Lung (tissue), 12 donors: ENCODE data around the gene CDK5RAP3. TPM values are rescaled to one million over a fixed set of nuclear protein-coding genes. Genes with fewer than 3 reads are reported as not detected.

Source experiments
- ATAC-seq: fragments of 200-7000 bp; cut with Tn5 transposase; one replicate; pipeline ENCODE4 v1.9.1; 2020; ENCODE audit warnings: moderate number of reproducible peaks; ENCODE audit not compliant: insufficient read depth, low FRiP score
- DNase-seq, 3 donors: peaks; one replicate each; pipeline ENCODE4 v3.0.0-alpha.2; 2013 to 2017
- H3K27ac ChIP-seq, 2 donors: one replicate each; pipeline ENCODE4 v1.5.1; 2013; ENCODE audit warnings: mild to moderate bottlenecking in 2 of 2, moderate library complexity in 2 of 2, control low read depth in 1 of 2, inconsistent platforms in 1 of 2, low read depth in 1 of 2, low read length in 1 of 2
- H3K27me3 ChIP-seq, 3 donors: one replicate each; pipeline ENCODE4 v1.5.1; 2013; ENCODE audit warnings: low read length in 2 of 3; ENCODE audit not compliant: control insufficient read depth in 3 of 3, insufficient read depth in 3 of 3
- H3K36me3 ChIP-seq, 4 donors: one replicate each; pipeline ENCODE4 v1.5.1; 2013; ENCODE audit warnings: low read length in 4 of 4, mild to moderate bottlenecking in 1 of 4, moderate library complexity in 1 of 4; ENCODE audit not compliant: control insufficient read depth in 4 of 4, insufficient read depth in 4 of 4
- H3K4me1 ChIP-seq, 5 donors: one replicate each; pipeline ENCODE4 v1.5.1; 2013; ENCODE audit warnings: low read length in 5 of 5, mild to moderate bottlenecking in 2 of 5, moderate library complexity in 1 of 5; ENCODE audit not compliant: control insufficient read depth in 5 of 5, insufficient read depth in 5 of 5
- H3K4me3 ChIP-seq: one replicate; pipeline ENCODE4 v1.5.1; 2013; ENCODE audit warnings: mild to moderate bottlenecking, control low read depth, moderate library complexity
- H3K9ac ChIP-seq, 2 donors: one replicate each; pipeline ENCODE4 v1.5.1; 2013; ENCODE audit warnings: low read length in 2 of 2, control low read depth in 1 of 2; ENCODE audit not compliant: insufficient read depth in 1 of 2
- H3K9me3 ChIP-seq, 4 donors: one replicate each; pipeline ENCODE4 v1.5.1; 2013; ENCODE audit warnings: low read length in 3 of 4, mild to moderate bottlenecking in 1 of 4, moderate library complexity in 1 of 4; ENCODE audit not compliant: control insufficient read depth in 4 of 4, insufficient read depth in 3 of 4
- CTCF ChIP-seq: IDR thresholded peaks from 2 replicates; pipeline ENCODE4 v1.5.1; 2012; ENCODE audit warnings: mild to moderate bottlenecking; ENCODE audit errors: control extremely low read depth, extremely low read depth
- WGBS, 2 donors: extraction: QIAGEN DNeasy Blood & Tissue Kit; methylation state at CpG; one replicate each; pipeline ENCODE4 v1.1.7; 2013; 5-methylcytosine and 5-hydroxymethylcytosine counted together
- polyA plus RNA-seq, 2 donors: library from polyadenylated mRNA; stranded (reverse); fragments of 200-250 nt; gene quantifications; one replicate each; pipeline ENCODE4 v1.2.1, GENCODE V29; 2013
- total RNA-seq, 2 donors: library from RNA; depleted of rRNA in 1 of 2; stranded (reverse); fragments of >200 nt in 1 of 2; gene quantifications; one replicate each; pipeline ENCODE4 v1.2.1, GENCODE V29; 2014 to 2021
- donor health status: control.
- donor health status: control.
- donor health status: Bipolar disorder and iron deficiency.
- donor health status: healthy.
- donor health status: DM: yes; HTN: yes; CAD: no.

CDK5RAP3 gene
- total and polyA plus RNA-seq, 4 donors = 129 to 212 (median 153) TPM

GRCh38 chr17:48006936-48007709 lies 36.2 kb downstream of the CDK5RAP3 start:
- DNase-seq (no peak), ATAC-seq (no peak)
- no peak overlapping the region for H3K4me3 ChIP-seq
- H3K27ac ChIP-seq = no peak overlapping the region
- TF ChIP-seq CTCF = no peak
- H3K9ac ChIP-seq = no peak overlapping the region
- H3K27me3 ChIP-seq = peaks cover 0 to 3% (median 0%) of the 10 kb centered on the region in 3 donors
- H3K36me3 ChIP-seq = no peaks in the 10 kb centered on the region
- no peaks in the 10 kb centered on the region for H3K9me3 ChIP-seq
- WGBS, 2 donors = 82 to 83% methylated on average over 12 of the region's 12 CpGs
- H3K4me1 ChIP-seq = peaks cover 0 to 22% (median 11%) of the 10 kb centered on the region in 5 donors

- no peak for ATAC-seq
- H3K27me3 ChIP-seq = peaks cover 0 to 7% (median 0%) of the 10 kb centered on the region in 3 donors
Observed at GRCh38 chr17:48010193-48010592, 39.3 kb downstream of the CDK5RAP3 start.

GRCh38 chr17:48011405-48012150 lies 40.7 kb downstream of the CDK5RAP3 start:
- H3K4me3 ChIP-seq = no peak overlapping the region
- peaks cover 0 to 13% (median 4%) of the 10 kb centered on the region in 5 donors for H3K4me1 ChIP-seq
- 2 to 6% methylated on average over 23 of the region's 23 CpGs for WGBS, 2 donors
- peak; percentile 32 to 52 (median 32) for DNase-seq
- H3K27ac ChIP-seq = no peak overlapping the region
- peak; percentile 15 for TF ChIP-seq CTCF
- peaks cover 0 to 7% (median 0%) of the 10 kb centered on the region in 3 donors for H3K27me3 ChIP-seq
- no peaks in the 10 kb centered on the region for H3K9me3 ChIP-seq
- ATAC-seq = no peak
- H3K36me3 ChIP-seq = no peaks in the 10 kb centered on the region
- peak overlapping the region in 1 of 2 donors; percentile 55 for H3K9ac ChIP-seq

More at GRCh38 chr17:48010193-48010592, 39.3 kb downstream of the CDK5RAP3 start:
- Histone ChIP-seq H3K27ac (no peak overlapping the region), H3K4me3 (no peak overlapping the region), H3K36me3 (no peaks in the 10 kb centered on the region), H3K4me1 (peaks cover 0 to 13% (median 4%) of the 10 kb centered on the region in 5 donors), H3K9me3 (no peaks in the 10 kb centered on the region), H3K9ac (no peak overlapping the region)
- no peak for DNase-seq
- no peak for TF ChIP-seq CTCF
- WGBS, 2 donors = 86 to 89% methylated on average over 3 of the region's 3 CpGs
